ENCODE measurements around the gene ANKRD33B.

The ANKRD33B gene

GRCh38 chr5:10551782-10552138, 12.1 kb upstream of the ANKRD33B start:
- TF ChIP-seq CTCF (IDR thresholded peaks at IDR 0.05; ENCODE audit: low read depth, low read length, missing control alignments): no peak
- no peak overlapping the region for H3K4me3 ChIP-seq (ENCODE audit: low read depth, low read length)
- DNase-seq (ENCODE audit: low read depth): no peak

- TF ChIP-seq CTCF (IDR thresholded peaks at IDR 0.05; ENCODE audit: low read depth, low read length, missing control alignments): no peak
- H3K4me3 ChIP-seq (ENCODE audit: low read depth, low read length): no peak overlapping the region
- DNase-seq (ENCODE audit: low read depth): no peak
These were observed 11.4 kb upstream of the ANKRD33B start for GRCh38 chr5:10552183-10553143.

GRCh38 chr5:10553476-10553875, 10.4 kb upstream of the ANKRD33B start:
- DNase-seq (ENCODE audit: low read depth): no peak
- TF ChIP-seq CTCF (IDR thresholded peaks at IDR 0.05; ENCODE audit: low read depth, low read length, missing control alignments): no peak
- H3K4me3 ChIP-seq (ENCODE audit: low read depth, low read length): no peak overlapping the region

- H3K4me3 ChIP-seq (ENCODE audit: low read depth, low read length): no peak overlapping the region
- no peak for DNase-seq (ENCODE audit: low read depth)
- TF ChIP-seq CTCF (IDR thresholded peaks at IDR 0.05; ENCODE audit: low read depth, low read length, missing control alignments): no peak
These were observed 8.6 kb upstream of the ANKRD33B start for GRCh38 chr5:10555277-10555684.

- DNase-seq (ENCODE audit: low read depth): no peak
- no peak for TF ChIP-seq CTCF (IDR thresholded peaks at IDR 0.05; ENCODE audit: low read depth, low read length, missing control alignments)
- no peak overlapping the region for H3K4me3 ChIP-seq (ENCODE audit: low read depth, low read length)
These were observed 7.5 kb upstream of the ANKRD33B start for GRCh38 chr5:10556289-10556807.

- TF ChIP-seq CTCF (IDR thresholded peaks at IDR 0.05; ENCODE audit: low read depth, low read length, missing control alignments): no peak
- H3K4me3 ChIP-seq (ENCODE audit: low read depth, low read length): no peak overlapping the region
- DNase-seq (ENCODE audit: low read depth): no peak
These were observed 6.8 kb upstream of the ANKRD33B start for GRCh38 chr5:10556893-10557746.

Measured in GM12864 (cell line).